ENCODE results near the gene FCMR.

FCMR gene

DNA sequence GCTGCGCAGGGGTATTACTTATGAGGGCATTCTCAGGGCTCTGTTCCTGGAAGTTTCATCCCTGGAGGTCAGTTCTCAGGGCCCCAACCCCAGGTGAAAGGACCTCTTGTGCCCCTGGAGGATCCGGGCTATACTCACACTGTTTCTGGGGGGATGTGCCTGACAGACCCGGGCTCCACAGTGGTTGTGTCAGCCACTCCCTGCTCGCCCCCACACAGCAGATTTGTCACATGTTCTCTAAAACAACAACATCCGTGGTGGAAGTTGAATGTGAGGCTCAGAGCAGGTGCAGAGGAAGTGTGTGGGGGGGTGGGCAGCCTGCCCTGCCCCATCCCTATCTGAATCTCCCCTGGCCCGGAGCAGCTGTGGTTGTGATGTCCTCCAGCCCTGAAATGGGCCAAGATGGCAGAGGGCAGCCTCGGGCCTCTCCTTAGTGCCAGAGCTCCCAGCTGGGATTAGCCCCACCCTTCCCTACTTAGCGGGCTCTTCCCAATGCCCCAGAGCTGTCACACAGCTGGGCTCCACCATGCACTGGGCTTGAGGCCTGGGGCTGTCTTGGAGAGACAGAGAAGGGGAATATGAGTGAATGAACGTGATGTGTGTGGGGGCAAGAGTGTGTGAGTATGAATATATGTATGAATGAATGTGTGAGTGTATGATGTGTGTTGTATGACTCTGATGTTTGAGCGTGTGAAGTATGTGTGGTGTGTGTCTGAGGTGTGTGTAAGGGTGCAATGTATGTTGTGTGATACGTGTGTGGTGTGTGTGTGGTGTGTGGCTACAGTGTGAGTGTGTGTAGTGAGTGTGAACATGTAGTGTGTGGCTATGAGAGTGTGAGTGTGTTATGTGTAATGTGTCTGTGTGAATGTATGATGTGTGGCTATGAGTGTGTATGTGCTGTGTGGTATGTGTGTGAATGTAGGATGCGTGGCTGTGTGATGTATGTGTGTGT is 1.5 kb upstream of the FCMR start:
- Mint-ChIP-seq H3K9me3 (no peaks in the 10 kb centered on the region), H3K27ac (no peak overlapping the region), H3K27me3 (ENCODE audit: low read depth) (no peaks in the 10 kb centered on the region), H3K4me3 (no peak overlapping the region), H3K36me3 (ENCODE audit: low read depth) (peaks cover 12% of the 10 kb centered on the region), H3K4me1 (ENCODE audit: low read depth) (peaks cover 29% of the 10 kb centered on the region)

- H3K27ac Mint-ChIP-seq = no peak overlapping the region
- no peaks in the 10 kb centered on the region for H3K27me3 Mint-ChIP-seq (ENCODE audit: low read depth)
- no peaks in the 10 kb centered on the region for H3K9me3 Mint-ChIP-seq
- peaks cover 18% of the 10 kb centered on the region for H3K36me3 Mint-ChIP-seq (ENCODE audit: low read depth)
- peaks cover 32% of the 10 kb centered on the region for H3K4me1 Mint-ChIP-seq (ENCODE audit: low read depth)
- H3K4me3 Mint-ChIP-seq = no peak overlapping the region
Observed at GRCh38 chr1:206922524-206922923, 783 bp upstream of the FCMR start.

GRCh38 chr1:206918076-206918475 is 3.7 kb downstream of the FCMR start:
- Mint-ChIP-seq H3K36me3 (ENCODE audit: low read depth) (peaks cover 53% of the 10 kb centered on the region), H3K4me3 (peak overlapping the region; percentile 50), H3K27me3 (ENCODE audit: low read depth) (no peaks in the 10 kb centered on the region), H3K27ac (peak overlapping the region; percentile 21), H3K9me3 (no peaks in the 10 kb centered on the region), H3K4me1 (ENCODE audit: low read depth) (peaks cover 57% of the 10 kb centered on the region)

DNA sequence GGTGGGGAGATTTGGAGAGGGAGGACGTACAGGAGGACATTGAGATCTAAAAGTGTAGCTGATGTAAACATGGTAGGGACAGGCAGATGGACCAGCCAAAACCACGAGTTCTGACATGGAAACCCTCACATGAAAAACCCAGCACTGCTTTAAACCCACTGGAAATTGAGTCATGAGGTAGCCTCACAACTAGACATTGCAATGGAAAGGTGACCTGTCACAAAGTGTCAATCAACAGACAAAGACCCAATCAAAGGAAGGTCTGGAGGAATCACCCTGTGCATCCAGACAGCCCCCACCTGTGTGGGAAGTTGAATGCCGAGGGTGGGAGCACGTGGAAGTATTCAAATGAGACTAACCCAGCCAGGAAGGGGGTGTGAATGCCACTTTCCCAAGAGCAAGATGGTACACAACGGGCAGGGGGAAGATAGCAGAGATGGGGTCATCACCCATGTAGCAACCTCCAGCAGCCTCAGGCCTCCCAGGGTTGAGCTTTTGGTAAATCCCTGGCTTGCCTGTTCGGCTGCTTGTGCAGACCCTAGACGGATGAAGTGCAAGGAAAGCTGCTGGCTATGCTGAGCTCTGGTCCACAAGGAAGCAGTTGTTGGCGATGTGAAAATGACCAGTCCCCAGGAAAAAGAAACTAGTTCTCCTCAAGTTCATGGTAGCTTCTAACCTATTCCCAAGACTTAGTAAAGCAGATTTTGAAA is 5.6 kb downstream of the FCMR start:
- Mint-ChIP-seq H3K9me3 (no peaks in the 10 kb centered on the region), H3K4me3 (peak overlapping the region; percentile 41), H3K36me3 (ENCODE audit: low read depth) (peaks cover 68% of the 10 kb centered on the region), H3K4me1 (ENCODE audit: low read depth) (peaks cover 58% of the 10 kb centered on the region), H3K27me3 (ENCODE audit: low read depth) (no peaks in the 10 kb centered on the region), H3K27ac (no peak overlapping the region)

GRCh38 chr1:206915030-206915735 is 6.6 kb downstream of the FCMR start:
- Mint-ChIP-seq H3K4me3 (peak overlapping the region; percentile 8), H3K27ac (no peak overlapping the region), H3K4me1 (ENCODE audit: low read depth) (peaks cover 53% of the 10 kb centered on the region), H3K27me3 (ENCODE audit: low read depth) (peaks cover 6% of the 10 kb centered on the region), H3K9me3 (no peaks in the 10 kb centered on the region), H3K36me3 (ENCODE audit: low read depth) (peaks cover 69% of the 10 kb centered on the region)

- no peaks in the 10 kb centered on the region for H3K9me3 Mint-ChIP-seq
- H3K36me3 Mint-ChIP-seq (ENCODE audit: low read depth) = peaks cover 65% of the 10 kb centered on the region
- H3K27ac Mint-ChIP-seq = no peak overlapping the region
- peaks cover 51% of the 10 kb centered on the region for H3K4me1 Mint-ChIP-seq (ENCODE audit: low read depth)
- no peak overlapping the region for H3K4me3 Mint-ChIP-seq
- peaks cover 7% of the 10 kb centered on the region for H3K27me3 Mint-ChIP-seq (ENCODE audit: low read depth)
Observed at GRCh38 chr1:206913766-206914537, 7.8 kb downstream of the FCMR start.

GRCh38 chr1:206912445-206913095 is 9.2 kb downstream of the FCMR start:
- peaks cover 51% of the 10 kb centered on the region for H3K4me1 Mint-ChIP-seq (ENCODE audit: low read depth)
- H3K9me3 Mint-ChIP-seq = no peaks in the 10 kb centered on the region
- H3K27ac Mint-ChIP-seq = no peak overlapping the region
- H3K36me3 Mint-ChIP-seq (ENCODE audit: low read depth) = peaks cover 66% of the 10 kb centered on the region
- H3K4me3 Mint-ChIP-seq = no peak overlapping the region
- H3K27me3 Mint-ChIP-seq (ENCODE audit: low read depth) = peaks cover 13% of the 10 kb centered on the region

- H3K27ac Mint-ChIP-seq = no peak overlapping the region
Observed at GRCh38 chr1:206911064-206911663, 10.6 kb downstream of the FCMR start.

GRCh38 chr1:206909883-206910318 is 11.8 kb downstream of the FCMR start:
- Mint-ChIP-seq H3K36me3 (ENCODE audit: low read depth) (peaks cover 59% of the 10 kb centered on the region), H3K27ac (no peak overlapping the region), H3K9me3 (no peaks in the 10 kb centered on the region), H3K27me3 (ENCODE audit: low read depth) (peaks cover 13% of the 10 kb centered on the region), H3K4me1 (ENCODE audit: low read depth) (peaks cover 46% of the 10 kb centered on the region), H3K4me3 (no peak overlapping the region)

More at GRCh38 chr1:206911064-206911663, 10.6 kb downstream of the FCMR start:
- Mint-ChIP-seq H3K36me3 (ENCODE audit: low read depth) (peaks cover 59% of the 10 kb centered on the region), H3K4me3 (no peak overlapping the region), H3K27me3 (ENCODE audit: low read depth) (peaks cover 13% of the 10 kb centered on the region), H3K9me3 (no peaks in the 10 kb centered on the region), H3K4me1 (ENCODE audit: low read depth) (peaks cover 46% of the 10 kb centered on the region)

GRCh38 chr1:206909161-206909882 is 12.4 kb downstream of the FCMR start:
- Mint-ChIP-seq H3K27me3 (ENCODE audit: low read depth) (peaks cover 13% of the 10 kb centered on the region), H3K27ac (no peak overlapping the region), H3K9me3 (no peaks in the 10 kb centered on the region)

DNA sequence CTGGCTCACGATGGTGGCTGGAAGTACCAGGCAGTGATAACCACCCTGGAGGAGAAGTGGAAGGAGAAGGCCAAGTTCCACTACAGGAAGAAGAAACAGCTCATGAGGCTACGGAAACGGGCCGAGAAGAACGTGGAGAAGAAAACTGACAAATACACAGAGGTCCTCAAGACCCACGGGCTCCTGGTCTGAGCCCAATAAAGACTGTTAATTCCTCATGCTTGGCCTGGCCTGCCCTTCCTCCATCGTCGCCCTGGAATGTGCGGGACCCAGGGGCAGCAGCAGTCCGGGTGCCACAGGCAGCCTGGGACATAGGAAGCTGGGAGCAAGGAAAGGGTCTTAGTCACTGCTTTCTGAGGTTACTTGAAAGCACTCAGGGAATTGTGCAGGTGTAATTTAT is 13.7 kb downstream of the FCMR start:
- Mint-ChIP-seq H3K27me3 (ENCODE audit: low read depth) (peaks cover 13% of the 10 kb centered on the region), H3K9me3 (no peaks in the 10 kb centered on the region), H3K36me3 (ENCODE audit: low read depth) (peaks cover 63% of the 10 kb centered on the region), H3K4me3 (no peak overlapping the region), H3K4me1 (ENCODE audit: low read depth) (peaks cover 53% of the 10 kb centered on the region), H3K27ac (no peak overlapping the region)

More at GRCh38 chr1:206909161-206909882, 12.4 kb downstream of the FCMR start:
- H3K4me3 Mint-ChIP-seq = peak overlapping the region; percentile 42
- H3K36me3 Mint-ChIP-seq (ENCODE audit: low read depth) = peaks cover 59% of the 10 kb centered on the region
- H3K4me1 Mint-ChIP-seq (ENCODE audit: low read depth) = peaks cover 49% of the 10 kb centered on the region

- Mint-ChIP-seq H3K27ac (no peak overlapping the region), H3K36me3 (ENCODE audit: low read depth) (peaks cover 64% of the 10 kb centered on the region), H3K9me3 (no peaks in the 10 kb centered on the region), H3K27me3 (ENCODE audit: low read depth) (peaks cover 13% of the 10 kb centered on the region), H3K4me1 (ENCODE audit: low read depth) (peaks cover 48% of the 10 kb centered on the region), H3K4me3 (no peak overlapping the region)
Observed at GRCh38 chr1:206907304-206907991, 14.3 kb downstream of the FCMR start.

Data from T-helper 1 cell treated with Interleukin-12 subunit alpha and Interleukin-12 subunit beta and Interleukin-4 antibody, amounts not matched to agents 30 μg/mL and 1 μg/mL, for 36 hours (primary cell).